ENCODE results near the gene SOX6.

SOX6 gene

DNA sequence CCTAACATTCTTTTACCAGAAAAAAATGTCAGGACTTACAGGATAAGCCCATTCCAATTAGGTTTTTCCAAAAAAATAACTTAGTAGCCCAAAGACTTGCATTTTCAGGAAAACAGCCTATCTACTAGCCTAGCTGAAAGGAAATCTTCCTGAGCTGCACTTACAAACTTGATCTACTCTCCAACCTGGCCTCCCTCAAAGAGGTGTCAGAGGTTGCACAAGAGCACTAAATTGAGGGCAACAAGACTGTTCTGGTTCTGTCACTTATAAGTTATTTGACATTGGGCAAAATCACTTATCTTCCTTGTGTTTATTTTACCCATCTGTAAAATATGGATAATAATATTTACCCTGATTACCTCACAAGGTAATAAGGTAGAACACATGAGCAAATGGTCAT, 7.9 kb upstream of the SOX6 start:
- DNase-seq (ENCODE audit: low spot score): no peak

DNA sequence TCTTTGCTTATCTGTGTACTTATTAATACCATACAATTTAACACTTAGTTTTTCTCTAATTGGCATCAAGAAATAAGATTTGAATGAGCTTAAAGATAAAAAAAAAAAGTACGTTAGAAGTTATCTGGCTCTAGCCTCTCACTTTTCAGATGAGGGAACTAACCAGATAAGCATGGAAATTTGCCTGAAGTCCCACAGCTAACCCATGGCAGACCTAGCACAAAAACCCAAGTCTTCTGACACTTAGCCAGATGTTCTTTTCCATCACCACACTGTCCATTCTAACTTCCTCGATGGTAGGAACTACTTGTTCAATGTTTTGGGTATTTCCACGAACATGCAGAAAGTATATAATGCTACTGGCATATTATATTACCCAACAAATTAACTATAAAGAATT, 7.4 kb upstream of the SOX6 start:
- DNase-seq (ENCODE audit: low spot score): no peak

DNA sequence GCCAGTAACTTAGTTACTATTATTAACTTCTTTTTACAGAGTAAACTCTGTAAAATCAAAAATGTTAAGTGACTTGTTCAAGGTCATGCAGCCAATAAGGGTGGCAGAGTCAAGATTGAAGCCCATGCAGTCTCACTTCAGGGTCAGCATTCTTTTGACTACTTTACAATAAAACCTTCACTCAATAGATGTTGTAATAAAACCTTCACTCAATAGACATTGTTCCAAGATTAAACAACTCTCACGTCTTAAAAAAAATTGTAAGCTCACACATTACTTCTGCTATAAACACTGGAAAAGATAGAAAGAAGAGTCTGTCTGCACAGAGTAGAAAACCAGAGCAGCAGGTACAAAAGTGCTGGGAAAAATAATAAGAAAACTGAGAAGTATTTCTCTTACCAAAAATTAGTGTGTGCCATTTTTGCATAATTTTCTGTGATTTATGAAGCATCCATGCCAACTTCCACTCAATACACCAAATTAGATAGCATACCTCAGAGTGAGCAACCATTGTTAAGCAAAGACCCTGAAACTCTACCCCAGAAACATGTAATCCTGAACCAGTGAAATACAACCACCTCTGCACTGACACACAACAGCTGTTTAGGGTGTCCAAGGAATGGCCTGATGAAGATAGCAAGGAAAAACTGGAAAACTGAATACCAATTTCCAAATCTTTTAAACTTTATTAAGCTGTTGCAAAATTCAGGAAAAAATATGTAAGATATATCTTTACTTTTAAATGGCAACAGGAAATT, 4.9 kb upstream of the SOX6 start:
- no peak for DNase-seq (ENCODE audit: low spot score)

DNA sequence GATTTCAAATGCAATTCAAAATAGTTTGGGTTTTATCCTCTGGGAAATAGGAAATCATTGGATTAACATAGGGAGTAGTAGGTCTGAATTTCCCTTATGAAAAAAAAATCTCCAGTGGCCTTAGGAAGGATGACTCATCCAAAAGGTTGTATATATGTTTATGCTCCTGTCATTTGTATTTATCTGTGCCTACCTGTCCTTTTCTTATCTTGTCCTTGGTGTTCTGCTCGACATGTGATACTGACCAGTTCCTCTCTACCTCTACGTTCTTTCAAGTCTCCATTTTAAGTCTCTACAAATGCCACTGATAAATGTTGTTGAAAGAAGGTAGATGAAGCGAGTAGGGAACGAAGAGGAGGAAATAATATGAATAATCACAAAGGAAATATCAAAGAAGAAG, 3.0 kb upstream of the SOX6 start:
- DNase-seq (ENCODE audit: low spot score): no peak

DNA sequence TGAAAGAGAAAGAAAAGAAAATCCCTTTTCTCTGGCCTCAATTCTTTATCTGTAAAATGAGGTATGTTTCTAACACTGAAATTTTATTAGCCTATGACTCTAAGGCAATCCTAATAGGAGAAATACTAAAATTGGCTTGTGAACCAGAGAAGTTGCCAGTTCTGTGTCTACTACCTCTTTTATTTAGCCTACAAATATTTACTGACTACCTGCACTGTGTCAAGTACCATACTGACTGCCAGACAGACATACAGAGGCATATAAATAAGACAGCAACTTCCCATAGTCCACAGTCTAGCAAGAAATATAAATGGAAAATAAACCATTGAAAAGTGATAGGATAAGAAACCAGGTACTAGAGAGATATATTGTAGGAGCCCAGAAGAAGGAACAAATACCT, 2.4 kb upstream of the SOX6 start:
- no peak for DNase-seq (ENCODE audit: low spot score)

DNA sequence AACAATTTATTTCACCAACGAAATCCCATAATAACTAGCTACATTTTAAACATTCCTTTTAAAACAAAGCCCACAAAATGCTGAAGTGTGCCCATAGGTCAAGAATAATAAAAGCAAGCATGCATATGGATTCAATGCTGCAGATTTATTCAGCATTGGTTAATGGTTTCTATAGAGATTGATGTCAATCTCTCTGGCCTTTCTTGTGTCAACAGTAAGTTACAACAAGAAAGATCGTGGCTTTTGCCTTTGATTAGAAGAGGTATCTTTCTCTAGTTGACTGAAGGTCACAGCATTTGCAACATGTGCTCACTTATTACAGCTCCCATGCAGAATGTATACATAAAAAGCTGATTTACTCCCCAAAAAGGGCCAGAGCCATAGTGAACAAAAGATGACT, 1.4 kb upstream of the SOX6 start:
- DNase-seq (ENCODE audit: low spot score): no peak

DNA sequence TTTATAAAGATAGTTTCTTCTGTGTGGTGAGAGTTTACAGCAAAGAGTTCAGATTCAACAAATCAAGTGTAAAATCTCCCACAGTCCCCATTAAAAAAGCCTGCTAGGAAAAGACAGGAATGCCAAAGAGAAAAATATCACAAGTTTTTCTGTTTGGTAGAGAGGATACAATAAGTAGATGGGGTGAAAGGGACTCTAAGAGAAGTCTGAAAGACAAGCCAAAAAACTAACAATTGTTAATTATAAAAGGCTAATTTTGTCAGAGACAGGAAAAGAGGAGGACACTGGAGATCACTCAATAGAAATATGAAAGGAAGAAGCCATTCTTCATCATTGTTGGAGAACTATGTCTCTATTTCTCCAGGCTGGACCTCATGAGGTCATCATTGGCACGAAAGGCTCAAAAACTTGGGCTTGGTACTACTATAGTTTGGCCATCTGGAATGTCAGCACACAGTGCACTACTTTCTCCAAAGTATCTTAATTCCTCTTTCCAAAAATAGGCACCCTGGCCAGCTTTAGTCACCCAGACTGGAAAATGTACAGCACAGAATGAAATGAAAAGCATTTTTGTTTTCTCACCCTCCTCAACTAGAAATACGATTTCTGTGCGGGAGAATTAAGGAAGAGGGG, 531 bp upstream of the SOX6 start:
- no peak for DNase-seq (ENCODE audit: low spot score)

DNA sequence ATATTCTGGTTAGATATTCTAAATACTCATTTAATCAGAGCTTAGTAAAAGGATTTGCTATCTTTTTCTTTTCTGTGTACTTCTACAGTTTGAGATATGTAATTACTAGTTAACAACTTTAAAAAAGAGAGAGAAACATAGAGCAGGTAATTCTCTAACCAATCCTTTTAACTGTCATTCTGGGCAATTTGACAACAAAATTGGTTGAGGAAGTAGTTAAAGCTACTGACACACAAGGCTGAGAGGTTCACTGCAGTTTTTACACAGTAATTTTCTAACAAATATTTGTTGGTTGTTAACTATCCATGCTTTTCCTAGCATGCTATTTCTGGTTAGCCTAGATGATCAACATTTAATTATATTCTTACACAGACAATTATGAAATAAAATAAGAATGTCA, 3.6 kb downstream of the SOX6 start:
- no peak for DNase-seq (ENCODE audit: low spot score)

DNA sequence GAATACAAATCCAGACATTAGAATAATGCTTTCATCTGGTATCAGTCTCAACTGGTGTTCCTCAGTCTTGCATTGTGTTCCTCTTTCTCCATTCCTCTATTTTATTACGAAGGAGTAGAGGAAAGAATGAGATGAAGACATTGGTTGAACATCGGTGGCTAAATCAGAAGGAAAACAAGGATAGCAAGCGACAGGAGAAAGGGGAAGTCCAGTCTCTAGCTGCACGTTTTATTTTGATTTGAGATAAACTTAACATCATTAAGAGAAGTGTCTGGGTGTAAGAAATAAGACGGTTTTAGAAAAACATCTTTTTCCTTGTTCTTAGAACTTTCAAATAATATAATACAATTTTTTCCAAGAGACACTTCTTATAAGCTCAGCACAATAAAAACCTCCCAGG, 6.2 kb downstream of the SOX6 start:
- DNase-seq (ENCODE audit: low spot score): no peak

DNA sequence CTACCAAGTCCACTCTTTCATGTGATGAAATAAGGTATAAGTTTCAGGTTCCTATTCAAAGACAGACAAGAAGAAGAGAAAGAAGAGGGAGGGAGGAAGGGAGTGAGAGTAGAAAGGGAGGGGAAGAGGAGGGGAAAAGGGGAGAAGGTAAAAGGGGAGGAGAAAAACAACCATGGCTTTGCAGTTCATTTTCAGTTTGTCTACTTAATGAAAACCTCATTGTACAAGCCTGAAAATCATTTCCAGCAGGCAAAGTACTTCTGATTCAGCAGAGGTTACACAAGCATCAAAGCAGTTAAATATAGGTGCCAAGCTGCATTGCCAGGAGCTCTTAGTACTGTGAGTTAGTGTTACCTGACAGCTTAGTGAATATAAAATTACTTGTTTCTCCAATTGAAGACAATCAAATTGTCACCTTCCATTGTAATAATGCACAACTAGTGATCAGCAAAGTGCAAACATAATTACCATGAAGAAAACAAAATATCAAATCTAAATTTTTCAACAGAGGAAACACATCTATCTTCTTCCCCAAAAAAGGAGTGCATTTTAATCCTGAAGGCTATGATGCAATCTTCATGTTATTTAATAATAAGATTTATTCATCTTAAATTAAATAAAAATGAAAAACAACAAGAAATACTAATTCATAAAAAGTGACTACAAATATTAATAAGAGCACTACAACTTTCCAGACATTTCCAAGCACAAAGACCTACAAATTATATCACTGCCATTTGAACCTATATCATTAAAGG, 8.2 kb downstream of the SOX6 start:
- DNase-seq (ENCODE audit: low spot score): no peak

DNA sequence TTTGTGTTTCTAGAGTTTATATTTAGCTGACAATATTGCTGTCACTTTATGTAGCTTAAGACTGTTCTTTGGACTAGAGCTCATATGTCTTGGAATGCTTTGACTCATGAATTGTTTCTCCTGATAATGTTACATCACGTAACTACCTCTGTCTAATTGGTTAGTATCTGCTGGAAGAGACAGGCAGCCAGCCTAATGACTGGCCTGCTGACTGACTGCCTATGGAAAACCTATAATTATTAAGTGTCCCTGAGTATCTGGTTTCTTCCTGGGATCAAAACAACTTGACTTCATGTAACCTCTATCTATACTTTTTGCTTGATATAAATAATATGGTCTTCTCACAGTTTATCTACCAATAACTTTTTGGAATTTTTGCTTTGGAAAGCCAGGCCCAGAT, 9.4 kb downstream of the SOX6 start:
- no peak for DNase-seq (ENCODE audit: low spot score)

DNA sequence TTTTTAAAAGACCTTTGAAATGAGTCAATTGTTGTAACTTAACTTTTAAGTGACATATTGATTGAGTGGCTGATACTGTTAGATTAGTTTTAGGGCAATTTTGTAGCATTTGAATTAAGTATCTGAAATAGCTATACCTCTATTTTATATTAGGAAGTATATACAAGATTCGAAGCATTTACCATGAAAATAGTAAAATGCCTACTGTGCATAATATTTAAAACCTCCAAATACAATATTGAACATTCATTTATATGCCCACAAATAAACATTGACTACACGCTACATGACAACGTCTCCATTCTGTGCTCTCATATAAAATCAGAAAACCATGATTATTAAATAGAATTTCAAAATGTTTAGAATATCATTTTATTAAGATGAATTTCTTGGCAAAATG, 14.5 kb downstream of the SOX6 start:
- no peak for DNase-seq (ENCODE audit: low spot score)

DNA sequence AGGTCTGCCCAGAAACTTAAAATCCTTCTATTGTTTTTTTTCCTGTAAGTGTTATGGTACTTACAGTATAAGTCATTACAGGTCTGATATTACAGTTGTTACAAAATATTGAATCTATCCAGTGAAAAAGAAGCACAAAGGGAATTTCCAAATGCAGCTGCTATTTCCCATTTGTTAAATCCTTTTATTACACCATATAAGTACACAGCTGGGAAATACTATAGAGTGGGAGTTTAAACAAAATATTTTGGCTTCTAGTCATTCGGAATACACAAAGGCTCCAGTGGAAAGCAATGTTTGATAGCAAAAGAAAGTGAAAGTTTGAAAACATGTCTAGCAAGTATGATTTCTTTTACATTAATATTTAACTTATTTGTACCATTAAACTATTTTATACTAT, 18.0 kb downstream of the SOX6 start:
- no peak for DNase-seq (ENCODE audit: low spot score)

DNA sequence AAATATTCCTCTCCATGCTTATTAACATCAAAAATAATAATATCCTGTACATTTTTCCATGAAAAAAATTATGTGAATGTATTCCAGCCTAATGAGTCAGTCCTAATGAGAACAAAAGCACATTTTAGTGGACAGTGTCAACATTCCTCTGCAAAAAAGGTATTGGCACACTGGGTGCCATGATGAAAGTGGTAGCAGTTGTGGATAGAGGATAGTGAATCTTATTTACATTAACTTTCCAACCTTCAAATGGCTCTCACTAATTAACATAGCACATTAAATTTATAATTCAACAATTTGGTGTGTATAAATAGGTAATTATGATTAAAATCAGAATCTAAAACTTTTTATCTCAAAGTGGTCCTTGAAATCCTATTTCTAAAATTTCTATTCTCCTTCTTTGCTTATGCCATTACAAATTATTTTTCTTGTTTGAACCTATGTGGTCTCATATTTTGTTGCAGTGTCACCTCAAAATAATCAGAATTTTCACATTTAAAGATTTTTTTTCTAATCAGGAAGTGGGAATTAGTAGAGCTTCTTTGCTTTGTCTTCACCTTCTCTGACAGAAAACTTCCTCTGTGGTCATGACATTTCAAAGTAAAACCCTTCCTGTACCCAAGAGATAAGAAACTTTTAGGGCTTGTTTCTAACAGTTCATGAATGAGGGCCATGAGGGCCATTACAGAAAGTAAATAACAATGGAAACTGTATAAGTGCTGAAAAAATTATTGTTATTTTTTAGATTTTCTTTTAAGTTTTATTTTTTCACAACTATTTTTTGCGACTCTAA, 18.7 kb downstream of the SOX6 start:
- no peak for DNase-seq (ENCODE audit: low spot score)

DNA sequence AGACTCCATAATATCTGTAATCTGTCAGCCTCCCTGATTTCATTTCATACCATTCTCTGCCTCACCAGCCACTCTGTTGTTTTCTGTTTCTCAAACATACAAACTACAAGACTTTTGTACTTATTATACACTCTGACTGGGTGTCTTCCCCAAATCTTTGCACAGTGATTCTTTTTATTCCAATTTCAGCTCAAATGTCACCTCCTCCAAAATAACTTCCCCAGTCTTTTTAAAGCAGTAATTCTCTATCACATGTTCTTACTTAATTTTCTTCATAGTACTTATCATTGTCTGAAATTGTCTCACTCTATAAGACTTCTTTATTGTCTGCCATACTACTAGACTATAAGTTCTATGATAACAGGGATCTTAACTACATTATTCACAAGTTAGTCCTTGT, 19.6 kb downstream of the SOX6 start:
- no peak for DNase-seq (ENCODE audit: low spot score)

DNA sequence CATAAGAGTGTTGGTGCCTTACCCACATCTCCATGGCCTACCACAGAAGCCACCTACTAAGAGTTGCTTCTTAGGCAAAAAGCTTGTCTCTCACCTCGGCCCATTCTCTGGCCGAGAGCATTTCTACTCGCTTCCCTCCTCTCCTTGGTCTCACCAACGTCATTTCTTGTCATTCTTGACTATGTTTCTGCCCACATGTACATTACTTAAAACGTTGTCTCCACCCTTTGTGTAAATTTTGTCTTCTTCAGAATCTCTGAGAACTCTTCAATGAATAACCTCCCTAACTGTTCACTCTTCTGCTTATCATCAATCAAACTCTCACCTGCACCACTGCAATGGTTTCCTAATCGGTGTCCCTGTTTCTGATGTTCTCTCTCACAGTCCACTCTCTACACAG, 20.1 kb downstream of the SOX6 start:
- no peak for DNase-seq (ENCODE audit: low spot score)

DNA sequence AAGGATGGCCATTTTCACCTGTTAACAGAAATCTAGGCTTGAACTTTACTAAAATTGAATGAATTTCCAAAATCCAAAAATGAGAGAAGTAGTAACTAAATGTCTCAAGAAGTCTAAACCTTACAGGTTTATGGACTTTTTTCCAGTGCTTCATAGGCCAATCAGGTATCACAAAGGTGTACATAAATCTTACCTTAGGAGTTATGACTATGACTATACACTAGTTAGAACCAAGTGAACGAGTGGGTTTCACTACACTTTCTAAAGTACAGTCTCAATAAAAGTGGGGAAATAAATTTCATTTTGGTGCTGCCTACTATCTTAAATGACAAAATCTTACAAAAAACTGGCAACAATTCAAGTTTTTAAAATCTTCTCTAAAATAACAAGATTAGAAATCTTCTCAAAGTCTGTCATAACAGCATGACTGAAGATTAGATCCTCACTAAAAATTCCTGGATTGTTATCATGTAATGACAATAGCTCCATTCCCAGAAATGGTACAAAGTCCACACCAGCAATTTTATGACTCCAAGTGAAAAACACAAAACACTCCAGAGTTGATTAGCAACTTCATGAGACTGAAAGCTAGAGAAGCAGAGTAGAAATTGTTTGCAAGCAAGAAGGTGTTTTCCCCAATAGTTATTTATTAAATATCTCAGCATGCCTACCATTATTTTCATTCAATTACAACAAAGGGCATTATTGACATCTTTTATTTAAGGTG, 20.9 kb downstream of the SOX6 start:
- no peak for DNase-seq (ENCODE audit: low spot score)

DNA sequence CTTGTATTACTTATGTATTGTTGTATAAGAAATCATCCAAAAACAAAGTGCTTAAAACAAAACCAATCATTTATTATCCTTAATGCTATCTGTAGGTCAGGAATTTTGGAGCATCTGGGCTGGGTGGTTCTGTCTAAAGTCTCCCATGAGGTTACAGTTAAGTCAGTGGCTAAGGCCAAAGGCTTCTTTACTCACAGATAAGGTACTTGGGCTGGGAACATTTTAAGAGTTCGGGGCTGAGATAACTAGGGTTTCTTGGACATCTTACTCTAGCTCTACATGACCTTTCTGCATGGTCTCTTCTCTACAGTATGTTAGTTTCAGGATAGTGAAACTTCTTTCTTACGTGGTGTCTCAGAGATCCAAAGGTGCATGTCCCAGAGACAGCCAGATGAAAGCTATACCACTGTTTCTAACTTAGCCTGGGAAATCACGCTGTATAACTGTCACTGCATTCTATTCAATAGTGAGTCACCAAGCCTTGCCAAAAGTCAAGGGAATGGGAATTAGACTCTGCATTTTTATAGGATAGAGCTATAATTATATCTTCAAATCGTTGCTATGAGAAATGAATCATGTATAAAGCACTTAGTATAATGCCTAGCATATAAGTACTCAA, 29.6 kb downstream of the SOX6 start:
- no peak for DNase-seq (ENCODE audit: low spot score)

DNA sequence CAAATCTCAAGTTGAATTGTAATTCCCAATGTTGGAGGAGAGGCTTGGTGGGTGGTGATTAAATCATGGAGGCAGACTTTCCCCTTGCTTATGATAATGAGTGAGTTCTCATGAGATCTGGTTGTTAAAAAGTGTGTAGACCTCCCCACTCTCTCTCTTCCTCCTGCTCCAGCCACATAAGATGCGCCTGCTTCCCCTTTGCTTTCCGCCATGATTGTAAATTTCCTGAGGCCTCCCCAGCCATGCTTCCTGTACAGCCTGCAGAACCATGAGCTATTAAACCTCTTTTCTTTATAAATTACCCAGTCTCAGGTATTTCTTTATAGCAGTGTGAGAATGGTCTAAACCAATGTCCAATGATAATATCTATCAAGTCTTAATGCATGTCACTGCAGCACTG, 34.2 kb downstream of the SOX6 start:
- no peak for DNase-seq (ENCODE audit: low spot score)

DNA sequence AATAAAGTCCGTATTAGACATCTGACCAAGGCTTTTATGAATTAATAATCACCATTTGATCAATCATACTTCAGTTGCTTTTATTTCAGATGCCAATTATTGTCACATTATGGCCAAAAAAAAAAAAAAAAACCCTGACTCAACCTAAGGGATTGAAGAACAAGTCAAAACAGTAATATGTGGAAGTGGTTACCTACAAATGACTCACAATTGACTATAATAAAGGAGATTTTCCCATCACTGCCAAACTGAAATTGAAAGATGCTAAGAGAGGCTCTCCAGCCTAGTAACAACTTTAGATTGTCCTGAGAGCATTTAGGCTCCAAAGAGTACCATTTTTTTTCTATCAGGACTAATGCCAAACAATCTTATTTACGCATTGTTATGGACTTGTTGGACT, 35.2 kb downstream of the SOX6 start:
- no peak for DNase-seq (ENCODE audit: low spot score)

DNA sequence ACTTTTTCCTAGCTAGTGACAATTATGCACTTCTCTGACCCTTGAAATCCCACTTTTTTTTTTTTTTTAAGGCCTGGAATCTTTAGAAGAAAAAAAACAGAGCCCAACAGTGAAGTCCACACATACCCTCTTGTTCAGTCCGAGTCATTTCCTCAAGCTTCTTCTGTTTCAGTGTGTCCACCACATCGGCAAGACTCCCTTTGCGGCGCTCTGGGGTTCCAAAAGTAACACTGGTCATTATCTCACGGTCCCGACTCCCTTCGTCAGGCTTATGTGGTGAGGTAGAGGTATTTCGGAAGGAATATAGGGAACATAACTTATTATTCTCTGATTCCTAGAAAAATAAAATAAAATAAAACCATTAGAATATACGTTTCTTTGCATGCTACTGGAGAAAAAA, 38.0 kb downstream of the SOX6 start:
- no peak for DNase-seq (ENCODE audit: low spot score)

DNA sequence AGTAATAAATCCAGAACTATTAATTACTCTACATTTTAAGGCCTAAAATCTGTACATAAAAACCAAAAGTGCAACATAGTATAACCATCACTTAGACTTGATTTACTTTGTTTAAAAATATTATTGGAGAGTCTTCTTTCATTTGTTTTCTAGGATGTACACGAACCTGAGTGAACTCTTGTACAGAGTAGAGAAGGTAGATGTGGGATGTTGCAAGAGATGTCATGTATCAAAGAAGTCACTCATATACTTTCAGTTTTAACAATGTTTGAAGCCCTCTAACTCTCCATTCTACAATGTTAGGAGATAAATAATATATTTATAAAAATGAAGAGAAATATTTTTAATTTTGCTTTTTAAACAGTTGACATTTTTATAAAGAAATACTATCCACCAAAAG, 38.6 kb downstream of the SOX6 start:
- DNase-seq (ENCODE audit: low spot score): no peak

All from germinal center (tissue), 1 donor.